Measurements from ENCODE around the gene CDK11A.
"Not testable (repeated sequence)": the region's sequence is repeated elsewhere in the genome, so short reads cannot be mapped to it uniquely, and the experiment has no call there.

Gene CDK11A

DNA sequence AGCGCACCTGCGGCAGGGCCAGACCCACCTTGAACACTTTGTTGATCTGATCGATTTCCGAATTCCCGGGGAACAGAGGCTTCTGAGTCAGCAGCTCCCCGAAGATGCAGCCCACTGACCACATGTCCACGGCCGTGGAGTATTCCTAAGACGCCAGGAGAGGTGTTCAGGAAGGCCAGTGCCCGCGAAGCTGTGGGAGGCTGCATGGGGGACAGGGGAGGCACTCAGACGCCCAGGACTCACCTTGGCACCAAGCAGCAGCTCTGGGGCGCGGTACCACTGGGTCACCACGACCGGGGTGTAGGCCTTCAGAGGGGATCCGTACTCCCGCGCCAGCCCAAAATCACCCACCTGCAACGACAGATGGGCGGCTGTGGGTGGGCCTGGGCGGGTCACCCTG is 20.4 kb downstream of the CDK11A start:
- H3K4me3 ChIP-seq (replicated peaks; ENCODE audit: low read depth, low read length), result no peak overlapping the region
- TF ChIP-seq, protein P1, sequence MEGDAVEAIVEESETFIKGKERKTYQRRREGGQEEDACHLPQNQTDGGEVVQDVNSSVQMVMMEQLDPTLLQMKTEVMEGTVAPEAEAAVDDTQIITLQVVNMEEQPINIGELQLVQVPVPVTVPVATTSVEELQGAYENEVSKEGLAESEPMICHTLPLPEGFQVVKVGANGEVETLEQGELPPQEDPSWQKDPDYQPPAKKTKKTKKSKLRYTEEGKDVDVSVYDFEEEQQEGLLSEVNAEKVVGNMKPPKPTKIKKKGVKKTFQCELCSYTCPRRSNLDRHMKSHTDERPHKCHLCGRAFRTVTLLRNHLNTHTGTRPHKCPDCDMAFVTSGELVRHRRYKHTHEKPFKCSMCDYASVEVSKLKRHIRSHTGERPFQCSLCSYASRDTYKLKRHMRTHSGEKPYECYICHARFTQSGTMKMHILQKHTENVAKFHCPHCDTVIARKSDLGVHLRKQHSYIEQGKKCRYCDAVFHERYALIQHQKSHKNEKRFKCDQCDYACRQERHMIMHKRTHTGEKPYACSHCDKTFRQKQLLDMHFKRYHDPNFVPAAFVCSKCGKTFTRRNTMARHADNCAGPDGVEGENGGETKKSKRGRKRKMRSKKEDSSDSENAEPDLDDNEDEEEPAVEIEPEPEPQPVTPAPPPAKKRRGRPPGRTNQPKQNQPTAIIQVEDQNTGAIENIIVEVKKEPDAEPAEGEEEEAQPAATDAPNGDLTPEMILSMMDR (IDR thresholded peaks at IDR 0.05; ENCODE audit: low read length, missing control alignments), result no peak
- no peak for DNase-seq (ENCODE audit: low read depth)

DNA sequence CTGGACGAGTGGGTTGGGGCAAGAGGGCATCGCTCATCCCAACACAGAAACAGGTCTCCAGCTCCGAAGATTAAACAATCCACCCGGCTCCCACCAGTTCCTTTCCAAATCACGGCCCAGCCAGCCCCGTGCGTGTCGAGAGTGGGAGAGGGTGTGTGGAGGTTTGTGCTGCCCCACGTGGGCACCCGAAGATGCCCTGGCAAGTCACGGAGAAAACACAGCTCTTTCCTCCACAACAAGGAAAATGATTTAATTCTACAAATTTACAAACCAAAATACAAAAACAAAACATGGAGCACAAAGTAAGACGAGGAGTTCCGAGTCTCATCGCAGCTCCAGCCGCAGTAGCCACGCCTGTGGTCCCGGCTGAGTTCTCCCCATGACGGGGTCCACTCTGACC is 21.7 kb downstream of the CDK11A start:
- not testable (repeated sequence) for DNase-seq (ENCODE audit: low read depth); H3K4me3 ChIP-seq (replicated peaks; ENCODE audit: low read depth, low read length)

DNA sequence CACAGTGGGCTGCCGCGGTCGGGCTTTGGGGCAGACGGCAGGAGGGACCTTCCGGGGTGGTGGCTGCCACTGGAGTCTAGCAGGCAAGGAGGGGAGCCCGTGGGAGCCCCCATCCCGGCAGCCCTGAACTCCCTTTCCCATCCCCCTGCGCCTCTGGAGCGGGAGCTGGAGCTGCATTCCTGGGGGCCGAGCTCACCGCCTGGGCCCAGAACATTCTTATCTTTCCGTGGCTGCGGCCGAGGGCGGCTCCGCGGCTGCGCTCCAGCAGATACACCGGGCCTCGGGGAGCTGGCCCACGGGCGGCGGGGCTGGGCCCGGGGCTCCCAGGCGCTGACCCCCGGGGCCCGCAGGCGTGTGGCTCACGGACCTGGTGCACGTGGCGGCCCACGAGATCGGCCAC is 23.6 kb downstream of the CDK11A start:
- H3K4me3 ChIP-seq (replicated peaks; ENCODE audit: low read depth, low read length); DNase-seq (ENCODE audit: low read depth): not testable (repeated sequence)

DNA sequence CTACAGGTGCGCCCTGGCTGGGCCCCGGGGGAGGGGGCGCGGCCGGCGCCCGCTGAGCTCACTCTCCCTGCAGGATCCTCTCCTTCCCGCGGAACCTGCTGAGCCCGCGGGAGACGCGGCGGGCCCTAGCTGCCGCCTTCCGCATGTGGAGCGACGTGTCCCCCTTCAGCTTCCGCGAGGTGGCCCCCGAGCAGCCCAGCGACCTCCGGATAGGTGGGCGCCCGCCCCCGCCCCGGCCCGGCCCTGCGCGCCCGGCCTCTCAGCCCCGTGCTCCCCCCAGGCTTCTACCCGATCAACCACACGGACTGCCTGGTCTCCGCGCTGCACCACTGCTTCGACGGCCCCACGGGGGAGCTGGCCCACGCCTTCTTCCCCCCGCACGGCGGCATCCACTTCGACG is 24.1 kb downstream of the CDK11A start:
- DNase-seq (ENCODE audit: low read depth); H3K4me3 ChIP-seq (replicated peaks; ENCODE audit: low read depth, low read length): not testable (repeated sequence)

DNA sequence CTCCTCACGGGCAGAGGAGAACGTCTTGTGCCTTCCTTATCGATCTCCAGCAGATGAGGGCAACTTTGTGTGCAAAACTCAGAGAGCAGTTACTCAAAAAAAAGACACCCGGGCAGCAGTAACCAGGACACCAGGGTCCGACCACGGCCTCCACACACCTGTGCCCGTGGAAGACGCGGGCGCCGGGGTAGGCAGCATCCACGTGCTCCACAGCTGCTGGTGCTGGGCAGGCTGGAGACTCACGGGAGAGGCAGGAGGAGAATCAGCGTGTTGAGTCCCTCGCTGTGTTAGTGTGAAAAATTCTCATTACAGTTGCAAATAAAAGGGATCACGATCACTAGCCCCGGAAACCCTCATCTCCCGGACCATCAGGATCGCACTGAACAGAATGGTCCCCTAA is 25.1 kb downstream of the CDK11A start:
- not testable (repeated sequence) for H3K4me3 ChIP-seq (replicated peaks; ENCODE audit: low read depth, low read length); DNase-seq (ENCODE audit: low read depth)

DNA sequence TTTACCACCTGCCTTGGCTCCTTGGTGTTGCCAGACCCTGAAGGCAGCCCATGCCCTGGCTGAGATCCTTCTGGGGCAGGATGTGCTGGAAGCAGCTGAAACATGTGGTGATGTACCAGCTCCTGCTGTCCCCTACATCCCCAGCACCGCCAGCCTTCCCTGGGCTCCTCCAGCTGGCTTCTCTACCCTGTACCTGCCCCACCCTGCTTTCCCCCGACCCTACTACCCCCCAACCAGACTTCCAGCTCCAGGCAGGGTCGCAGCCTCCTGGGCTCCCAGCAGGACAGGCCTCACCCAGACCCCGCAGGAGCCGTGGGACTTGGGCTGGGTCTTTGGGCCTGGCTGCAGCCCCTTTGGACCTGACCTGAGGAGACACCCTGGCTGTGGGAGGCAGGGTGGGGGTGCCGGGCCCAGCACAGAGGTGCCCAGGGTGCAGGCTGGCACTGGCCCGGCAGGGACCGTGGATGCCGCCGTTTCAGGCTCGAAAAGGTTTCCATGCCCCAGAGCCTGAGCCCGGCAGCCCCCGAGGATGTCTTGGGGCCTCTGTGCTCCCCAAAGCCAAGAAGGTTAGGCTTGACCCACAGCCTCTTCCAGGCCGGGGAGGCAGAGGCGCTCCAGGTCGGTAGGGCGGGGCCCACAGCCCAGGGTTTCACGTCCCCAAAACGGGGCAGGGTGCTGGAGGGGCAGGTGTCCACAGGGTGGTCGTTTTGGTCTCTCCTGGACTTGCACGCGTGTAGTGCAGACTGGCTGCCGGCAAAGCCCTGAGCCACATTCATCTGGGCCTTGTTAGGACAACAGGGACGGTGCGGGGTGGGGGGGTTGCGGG is 26.6 kb downstream of the CDK11A start:
- not testable (repeated sequence) for H3K4me3 ChIP-seq (replicated peaks; ENCODE audit: low read depth, low read length); DNase-seq (ENCODE audit: low read depth)

DNA sequence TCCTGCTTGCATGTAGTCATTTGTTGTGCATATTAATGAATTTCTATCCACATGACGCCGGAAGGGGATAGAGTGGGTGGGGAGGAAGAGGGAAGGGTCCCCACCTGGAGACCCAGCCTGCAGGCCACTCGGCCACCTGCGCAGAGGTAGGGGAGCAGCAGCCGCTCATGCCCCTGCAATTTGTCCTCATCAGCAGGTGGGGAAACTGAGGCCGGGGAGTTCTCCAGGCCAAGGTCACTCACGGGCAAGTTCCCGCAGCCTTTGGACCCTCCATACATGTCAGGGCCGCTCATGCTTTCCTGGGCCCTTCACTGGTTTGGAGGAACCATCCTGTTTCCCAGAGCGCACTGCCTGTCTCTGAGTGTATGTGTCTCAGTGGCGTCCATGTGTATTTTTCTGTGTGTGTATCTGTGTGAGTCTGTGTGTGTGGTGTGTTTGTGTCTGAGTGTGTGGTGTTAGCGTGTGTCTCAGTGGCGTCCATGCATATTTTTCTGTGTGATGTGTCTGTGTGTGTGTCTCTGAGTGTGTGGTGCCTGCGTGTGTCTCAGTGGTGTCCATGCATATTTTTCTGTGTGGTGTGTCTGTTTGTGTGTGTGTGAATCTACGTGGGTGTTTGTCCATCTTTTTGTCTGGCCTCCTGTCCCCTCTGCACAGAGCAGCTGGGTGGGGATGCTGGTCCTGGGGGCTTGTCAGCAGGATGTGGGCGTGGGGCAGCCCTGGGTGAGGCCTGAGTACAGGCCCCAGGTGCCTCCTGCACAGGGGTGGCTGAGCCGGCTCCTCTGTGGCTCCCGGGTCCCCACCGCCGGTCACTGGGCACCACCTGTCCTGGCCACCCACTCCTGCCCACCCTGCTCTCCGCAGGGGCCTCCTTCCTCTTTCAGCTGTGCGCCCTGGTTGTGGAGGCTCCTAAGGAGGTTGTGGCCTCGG is 27.5 kb downstream of the CDK11A start:
- DNase-seq (ENCODE audit: low read depth), result not testable (repeated sequence)

DNA sequence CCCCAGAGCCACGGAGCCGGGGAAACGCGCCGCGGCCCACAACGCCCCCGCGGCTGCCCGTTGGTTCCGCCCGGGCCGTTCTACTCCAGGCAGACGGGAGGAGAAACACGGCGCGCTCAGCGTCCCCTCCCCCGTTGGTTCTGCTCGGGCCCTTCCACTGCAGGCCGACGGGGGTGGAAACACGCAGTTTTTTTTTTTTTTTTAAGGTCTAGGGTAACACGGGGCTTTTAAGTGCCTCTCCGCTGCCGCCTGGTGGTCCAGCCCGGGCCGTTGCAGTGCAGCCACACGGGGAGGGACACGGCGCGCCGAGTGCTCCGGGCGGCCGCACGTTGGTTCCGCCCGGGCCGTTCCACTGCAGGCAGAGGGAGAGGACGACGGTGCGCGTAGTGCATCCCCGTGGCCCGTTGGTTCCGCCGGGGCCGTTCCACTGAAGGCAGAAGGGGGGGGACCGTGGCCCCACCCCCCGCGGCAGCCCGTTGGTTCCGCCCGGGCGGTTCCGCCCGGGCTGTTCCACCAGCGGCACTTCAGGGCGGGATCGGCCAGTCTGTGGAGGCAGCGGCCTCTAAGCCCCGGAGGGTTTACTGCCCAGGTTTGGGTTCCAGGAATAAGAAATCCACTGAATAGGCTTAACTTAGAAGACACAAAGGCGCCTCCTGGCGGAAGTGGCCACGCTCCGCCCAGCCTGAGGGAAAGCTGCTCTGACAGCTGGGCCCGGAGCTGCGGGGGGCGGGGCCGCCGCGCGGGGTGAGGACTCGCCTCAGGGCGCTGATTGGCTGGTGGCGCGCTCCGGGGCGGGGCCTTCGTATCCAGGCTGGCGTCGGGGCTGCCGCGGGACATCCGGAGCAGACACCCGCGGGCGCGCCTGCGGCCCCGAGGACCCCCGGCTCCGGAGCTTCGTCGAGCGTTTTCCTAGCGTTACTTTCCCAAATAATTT is 31.2 kb downstream of the CDK11A start, which contains the start of gene SLC35E2B:
Gene SLC35E2B, minus strand, starts transcription at position 82 of the 934 bp plus-strand sequence. CDS start 16,096 bp downstream, outside the sequence.
- peak within 1 kb of the TSS; percentile 59 for H3K4me3 ChIP-seq (replicated peaks; ENCODE audit: low read depth, low read length)
- DNase-seq (ENCODE audit: low read depth), result peak; percentile 96

More for the DNA sequence above, 27.5 kb downstream of the CDK11A start:
- H3K4me3 ChIP-seq (replicated peaks; ENCODE audit: low read depth, low read length), result not testable (repeated sequence)

DNA sequence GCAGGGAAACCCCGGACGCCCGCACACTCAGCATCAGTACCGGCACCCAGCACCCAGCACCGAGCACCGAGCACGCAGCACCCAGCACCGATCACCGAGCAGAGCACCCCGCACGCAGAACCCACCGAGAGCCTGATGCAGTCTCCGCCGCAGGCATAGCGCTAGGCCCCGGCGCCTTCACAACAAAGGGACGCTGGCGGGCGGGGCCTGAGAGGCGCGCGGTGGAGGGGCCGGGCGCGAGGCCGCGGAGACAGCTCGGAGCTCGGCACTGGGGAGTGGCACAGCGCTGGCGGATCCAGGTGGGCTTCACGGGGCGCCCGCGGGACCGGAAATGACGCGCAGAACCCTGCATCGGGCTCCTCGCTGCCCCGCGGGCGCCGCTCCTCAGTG is 31.8 kb downstream of the CDK11A start:
- H3K4me3 ChIP-seq (replicated peaks; ENCODE audit: low read depth, low read length), result peak overlapping the region; percentile 59
- DNase-seq (ENCODE audit: low read depth), result peak; percentile 73

DNA sequence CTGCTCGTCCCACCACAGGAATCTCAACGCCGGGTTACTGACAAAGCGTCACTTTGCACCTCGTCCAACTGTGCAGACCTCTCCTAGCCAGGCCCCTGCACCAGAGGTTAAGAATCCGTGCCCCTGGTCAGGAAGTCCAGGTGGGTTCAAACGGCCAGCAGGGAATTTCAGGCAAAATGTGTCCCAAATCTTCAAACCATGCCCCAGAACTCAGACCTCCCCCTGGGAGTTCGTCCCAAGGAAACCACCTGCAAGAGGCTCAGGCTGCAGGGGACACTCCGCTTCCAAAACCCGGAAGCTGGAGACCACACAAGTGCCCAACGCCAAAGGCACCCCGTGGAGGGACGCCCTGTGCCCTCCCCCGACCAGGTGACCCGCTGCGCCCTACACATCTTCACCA is 32.7 kb downstream of the CDK11A start:
- peak overlapping the region; percentile 43 for H3K4me3 ChIP-seq (replicated peaks; ENCODE audit: low read depth, low read length)
- DNase-seq (ENCODE audit: low read depth), result not testable (repeated sequence)

DNA sequence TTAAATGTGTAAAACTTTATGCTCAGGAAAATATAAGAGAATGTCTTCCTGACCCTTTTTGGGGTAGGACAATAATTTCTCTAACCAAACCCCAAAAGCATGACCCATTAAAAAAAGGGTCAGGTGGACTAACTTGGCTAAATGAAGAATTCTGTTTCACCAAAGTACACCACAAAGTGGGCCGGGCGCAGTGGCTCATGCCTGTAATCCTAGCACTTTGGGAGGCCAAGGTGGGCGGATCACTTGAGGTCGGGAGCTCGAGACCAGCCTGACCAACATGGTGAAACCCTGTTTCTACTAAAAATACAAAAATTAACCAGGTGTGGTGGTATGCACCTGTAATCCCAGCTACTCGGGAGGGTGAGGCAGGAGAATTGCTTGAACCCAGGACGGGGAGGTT is 34.6 kb downstream of the CDK11A start:
- H3K4me3 ChIP-seq (replicated peaks; ENCODE audit: low read depth, low read length); DNase-seq (ENCODE audit: low read depth): not testable (repeated sequence)

DNA sequence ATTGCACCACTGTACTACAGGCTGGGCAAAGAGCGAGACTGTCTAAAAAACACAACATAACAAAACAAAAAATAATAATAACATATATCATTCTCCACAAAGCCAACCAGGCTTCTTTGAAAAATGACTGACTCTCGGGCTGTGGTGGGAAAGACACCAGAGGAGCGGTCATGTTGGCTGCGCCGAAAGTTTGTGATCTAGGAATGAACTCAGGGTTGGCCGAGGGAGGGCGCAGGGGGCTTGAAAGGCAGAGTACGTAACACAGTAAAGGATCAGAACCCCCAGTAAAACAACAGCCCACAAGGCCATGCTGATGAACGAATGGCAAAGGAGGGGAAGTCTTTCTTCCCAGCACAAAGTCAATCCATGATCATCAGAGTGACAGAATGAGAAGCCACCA is 36.3 kb downstream of the CDK11A start:
- DNase-seq (ENCODE audit: low read depth), result no peak
- TF ChIP-seq, protein P1 (IDR thresholded peaks at IDR 0.05; ENCODE audit: low read length, missing control alignments), result no peak
- H3K4me3 ChIP-seq (replicated peaks; ENCODE audit: low read depth, low read length), result no peak overlapping the region
